ENCODE data around the gene PHOX2B.
"Not testable (repeated sequence)": the region's sequence is repeated elsewhere in the genome, so short reads cannot be mapped to it uniquely, and the experiment has no call there.

The PHOX2B gene

DNA sequence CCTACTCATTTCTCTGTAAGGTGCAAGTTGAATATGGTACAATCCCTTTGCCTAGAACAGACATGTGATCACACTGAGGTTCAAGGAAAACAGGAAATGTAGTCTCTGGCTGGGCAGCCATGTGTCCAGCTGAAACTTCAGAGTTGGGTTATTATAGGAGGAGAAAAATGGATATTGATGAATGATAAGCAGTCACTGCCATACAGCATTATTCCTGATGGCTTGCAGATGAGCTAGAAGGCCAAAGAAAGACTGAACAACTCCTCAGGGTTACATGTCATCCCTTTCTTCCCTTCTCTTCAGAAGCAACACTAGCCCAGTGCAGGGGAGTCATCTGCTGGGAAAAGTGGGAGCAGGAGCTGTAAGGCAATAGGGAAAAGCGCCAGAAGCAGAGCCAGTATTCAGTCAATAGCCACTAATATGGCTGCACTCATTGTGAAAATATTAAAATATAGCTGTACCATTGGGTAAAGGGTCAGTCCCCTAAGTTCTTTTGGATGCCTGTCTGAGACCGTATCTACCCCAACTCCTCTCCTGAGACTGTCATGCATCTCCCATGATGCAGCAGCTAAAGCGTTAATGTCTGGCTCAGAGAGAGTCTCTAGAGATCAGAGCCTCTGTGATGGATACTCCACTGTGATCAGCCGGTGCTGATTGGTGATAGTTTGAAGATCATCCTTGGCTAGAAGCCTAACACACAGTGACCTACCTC, 20.5 kb downstream of the PHOX2B start:
- Histone ChIP-seq H3K4me3 (ENCODE audit: low read length in 2 of 2) (no peak overlapping the region), H3K27me3 (ENCODE audit: control insufficient read depth in 1 of 2, insufficient read depth in 2 of 2, low read length in 2 of 2) (peaks cover 0 to 3% of the 10 kb centered on the region in 2 donors), H3K36me3 (ENCODE audit: control insufficient read depth in 2 of 2, insufficient read depth in 2 of 2, low read length in 2 of 2) (no peaks in the 10 kb centered on the region), H3K4me1 (ENCODE audit: control insufficient read depth, insufficient read depth, low read length) (no peaks in the 10 kb centered on the region), H3K9ac (ENCODE audit: low read length in 2 of 2) (no peak overlapping the region), H3K27ac (ENCODE audit: low read length) (no peak overlapping the region), H3K9me3 (ENCODE audit: control insufficient read depth in 2 of 2, low read length in 2 of 2) (peaks cover 0 to 4% of the 10 kb centered on the region in 2 donors)

DNA sequence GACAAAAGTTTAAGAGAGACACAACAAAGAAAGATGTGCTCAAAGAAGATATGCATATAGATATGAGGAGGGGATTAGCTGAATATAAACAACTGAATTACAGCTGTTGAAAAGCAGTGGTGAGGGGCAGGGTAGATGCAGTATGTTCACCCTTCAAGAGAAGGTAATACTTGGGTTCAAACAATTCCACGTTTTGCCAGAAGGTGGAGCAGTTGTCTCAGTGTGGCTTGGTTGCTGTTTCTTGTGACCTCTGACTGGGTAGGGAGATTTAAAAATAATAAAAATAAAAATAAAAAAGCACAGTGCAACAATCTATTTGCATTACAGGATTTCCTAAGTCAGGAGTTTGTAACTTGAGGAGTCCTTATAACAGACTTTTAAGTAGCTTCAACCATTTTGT, 23.3 kb downstream of the PHOX2B start:
- no peak overlapping the region for H3K9ac ChIP-seq (ENCODE audit: low read length in 2 of 2)
- no peak overlapping the region for H3K4me3 ChIP-seq (ENCODE audit: low read length in 2 of 2)
- no peak overlapping the region for H3K27ac ChIP-seq (ENCODE audit: low read length)
- no peaks in the 10 kb centered on the region for H3K4me1 ChIP-seq (ENCODE audit: control insufficient read depth, insufficient read depth, low read length)
- H3K36me3 ChIP-seq (ENCODE audit: control insufficient read depth in 2 of 2, insufficient read depth in 2 of 2, low read length in 2 of 2): no peaks in the 10 kb centered on the region
- H3K9me3 ChIP-seq (ENCODE audit: control insufficient read depth in 2 of 2, low read length in 2 of 2): peaks cover 0 to 4% of the 10 kb centered on the region in 2 donors
- H3K27me3 ChIP-seq (ENCODE audit: control insufficient read depth in 1 of 2, insufficient read depth in 2 of 2, low read length in 2 of 2): peaks cover 0 to 2% of the 10 kb centered on the region in 2 donors

DNA sequence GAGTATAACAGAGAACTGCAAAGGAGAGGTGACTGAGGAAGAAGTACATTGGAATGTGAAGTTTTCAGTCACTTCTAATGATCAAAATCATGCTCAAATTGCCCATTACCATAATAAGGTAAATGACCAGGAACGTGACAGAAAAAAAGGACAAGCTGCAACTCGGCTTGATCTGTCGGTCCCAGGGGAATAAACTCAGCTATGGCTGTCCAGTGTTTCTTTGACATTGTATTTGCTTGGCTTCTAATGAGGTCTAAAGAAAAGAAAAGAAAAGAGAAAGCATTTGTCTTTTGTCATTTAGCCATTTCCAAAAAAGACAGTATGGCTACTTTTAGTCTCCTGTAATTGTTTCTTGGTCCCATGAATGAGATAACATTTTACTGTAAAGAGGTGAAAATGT, 25.2 kb downstream of the PHOX2B start:
- Histone ChIP-seq H3K9me3 (ENCODE audit: control insufficient read depth in 2 of 2, low read length in 2 of 2) (peaks cover 0 to 4% of the 10 kb centered on the region in 2 donors), H3K27ac (ENCODE audit: low read length) (no peak overlapping the region), H3K4me1 (ENCODE audit: control insufficient read depth, insufficient read depth, low read length) (no peaks in the 10 kb centered on the region), H3K27me3 (ENCODE audit: control insufficient read depth in 1 of 2, insufficient read depth in 2 of 2, low read length in 2 of 2) (peaks cover 0 to 2% of the 10 kb centered on the region in 2 donors), H3K9ac (ENCODE audit: low read length in 2 of 2) (no peak overlapping the region), H3K4me3 (ENCODE audit: low read length in 2 of 2) (no peak overlapping the region), H3K36me3 (ENCODE audit: control insufficient read depth in 2 of 2, insufficient read depth in 2 of 2, low read length in 2 of 2) (no peaks in the 10 kb centered on the region)

DNA sequence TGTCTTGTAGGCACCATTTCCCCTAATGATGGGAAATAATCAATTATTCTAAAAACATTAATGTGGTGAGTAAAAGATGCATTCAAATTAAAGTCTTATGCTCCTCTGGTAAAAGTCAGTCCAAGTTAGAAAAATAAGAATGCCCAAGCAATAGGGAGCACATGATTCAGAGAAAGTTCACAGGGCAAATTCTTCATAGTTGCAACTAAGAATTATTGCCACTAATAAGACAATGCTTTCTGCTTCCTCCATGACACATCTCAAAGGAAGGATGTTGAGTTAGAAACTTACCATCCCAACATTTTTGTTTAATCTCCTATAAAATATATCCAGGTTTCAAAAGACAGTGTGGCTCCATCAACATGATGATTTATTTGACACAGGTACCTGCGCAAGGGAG, 26.3 kb downstream of the PHOX2B start:
- H3K4me3 ChIP-seq (ENCODE audit: low read length in 2 of 2): no peak overlapping the region

DNA sequence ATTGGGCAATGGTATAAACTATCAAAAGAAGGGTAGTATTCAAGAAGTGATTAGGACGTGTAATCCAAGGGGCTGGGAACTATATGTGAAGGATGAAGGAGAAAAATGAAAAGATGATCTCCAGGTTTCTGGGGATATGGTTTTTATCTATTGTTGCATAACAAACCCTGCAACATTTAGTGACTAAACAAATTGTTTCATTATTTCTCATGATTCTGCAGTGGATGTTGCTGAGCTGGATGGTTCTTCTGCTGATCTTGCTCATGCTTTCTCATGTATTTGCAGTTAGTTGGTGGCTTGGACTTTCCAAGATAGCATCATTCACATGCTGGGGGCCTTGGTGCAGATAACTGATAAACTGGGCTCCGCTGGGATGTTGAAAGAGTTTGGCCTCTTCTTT, 29.1 kb downstream of the PHOX2B start:
- Histone ChIP-seq H3K27ac (ENCODE audit: low read length) (no peak overlapping the region), H3K4me1 (ENCODE audit: control insufficient read depth, insufficient read depth, low read length) (no peaks in the 10 kb centered on the region), H3K9ac (ENCODE audit: low read length in 2 of 2) (no peak overlapping the region), H3K9me3 (ENCODE audit: control insufficient read depth in 2 of 2, low read length in 2 of 2) (no peaks in the 10 kb centered on the region), H3K27me3 (ENCODE audit: control insufficient read depth in 1 of 2, insufficient read depth in 2 of 2, low read length in 2 of 2) (peaks cover 0 to 2% of the 10 kb centered on the region in 2 donors), H3K36me3 (ENCODE audit: control insufficient read depth in 2 of 2, insufficient read depth in 2 of 2, low read length in 2 of 2) (no peaks in the 10 kb centered on the region), H3K4me3 (ENCODE audit: low read length in 2 of 2) (no peak overlapping the region)

More for the DNA sequence above, 26.3 kb downstream of the PHOX2B start:
- Histone ChIP-seq H3K27ac (ENCODE audit: low read length) (no peak overlapping the region), H3K4me1 (ENCODE audit: control insufficient read depth, insufficient read depth, low read length) (no peaks in the 10 kb centered on the region), H3K36me3 (ENCODE audit: control insufficient read depth in 2 of 2, insufficient read depth in 2 of 2, low read length in 2 of 2) (no peaks in the 10 kb centered on the region), H3K27me3 (ENCODE audit: control insufficient read depth in 1 of 2, insufficient read depth in 2 of 2, low read length in 2 of 2) (peaks cover 0 to 2% of the 10 kb centered on the region in 2 donors), H3K9ac (ENCODE audit: low read length in 2 of 2) (no peak overlapping the region), H3K9me3 (ENCODE audit: control insufficient read depth in 2 of 2, low read length in 2 of 2) (peaks cover 0 to 4% of the 10 kb centered on the region in 2 donors)

DNA sequence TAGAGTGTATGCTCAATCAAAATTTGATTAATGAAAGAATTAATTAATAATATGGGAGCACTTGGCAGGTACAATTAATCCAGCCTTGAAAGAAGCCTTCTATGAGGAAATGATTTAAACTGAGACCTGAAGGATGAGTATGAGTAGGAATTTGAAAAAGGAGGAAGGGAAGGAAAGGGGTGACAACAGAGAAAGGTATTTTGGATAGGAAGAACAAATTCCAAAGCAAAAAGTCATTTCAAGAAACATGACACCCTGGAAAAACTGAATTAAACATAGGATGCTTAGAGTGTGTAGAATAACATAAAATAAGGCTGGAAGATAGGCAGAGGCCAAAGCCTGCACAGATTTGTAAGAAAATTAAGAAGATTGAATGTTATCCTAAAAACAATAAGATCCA, 29.6 kb downstream of the PHOX2B start:
- H3K9ac ChIP-seq (ENCODE audit: low read length in 2 of 2): no peak overlapping the region
- H3K4me3 ChIP-seq (ENCODE audit: low read length in 2 of 2): no peak overlapping the region
- peaks cover 0 to 2% of the 10 kb centered on the region in 2 donors for H3K27me3 ChIP-seq (ENCODE audit: control insufficient read depth in 1 of 2, insufficient read depth in 2 of 2, low read length in 2 of 2)
- no peaks in the 10 kb centered on the region for H3K36me3 ChIP-seq (ENCODE audit: control insufficient read depth in 2 of 2, insufficient read depth in 2 of 2, low read length in 2 of 2)
- no peak overlapping the region for H3K27ac ChIP-seq (ENCODE audit: low read length)
- no peaks in the 10 kb centered on the region for H3K4me1 ChIP-seq (ENCODE audit: control insufficient read depth, insufficient read depth, low read length)
- H3K9me3 ChIP-seq (ENCODE audit: control insufficient read depth in 2 of 2, low read length in 2 of 2): no peaks in the 10 kb centered on the region

DNA sequence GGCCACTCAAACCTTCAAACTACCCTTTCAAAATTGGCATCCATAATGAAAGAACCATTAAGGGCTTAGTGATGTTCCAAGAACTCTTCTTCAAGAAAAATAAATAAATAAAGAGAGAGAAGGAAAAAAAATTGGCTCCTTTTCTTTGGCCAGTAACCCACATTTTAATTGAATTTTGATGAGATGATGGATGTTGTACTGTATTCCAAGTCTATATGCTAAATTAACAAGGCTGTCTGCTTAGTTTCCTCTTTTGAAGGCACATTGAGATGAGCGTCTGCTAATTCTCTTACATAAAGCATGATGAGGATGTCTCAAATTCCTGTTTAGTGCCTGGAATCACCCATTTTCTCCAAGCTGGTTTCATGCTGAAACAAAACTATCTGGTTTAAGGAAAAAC, 33.4 kb downstream of the PHOX2B start:
- H3K4me1 ChIP-seq (ENCODE audit: control insufficient read depth, insufficient read depth, low read length): no peaks in the 10 kb centered on the region
- no peaks in the 10 kb centered on the region for H3K9me3 ChIP-seq (ENCODE audit: control insufficient read depth in 2 of 2, low read length in 2 of 2)
- H3K27me3 ChIP-seq (ENCODE audit: control insufficient read depth in 1 of 2, insufficient read depth in 2 of 2, low read length in 2 of 2): no peaks in the 10 kb centered on the region
- H3K9ac ChIP-seq (ENCODE audit: low read length in 2 of 2): no peak overlapping the region
- no peak overlapping the region for H3K4me3 ChIP-seq (ENCODE audit: low read length in 2 of 2)
- no peaks in the 10 kb centered on the region for H3K36me3 ChIP-seq (ENCODE audit: control insufficient read depth in 2 of 2, insufficient read depth in 2 of 2, low read length in 2 of 2)
- no peak overlapping the region for H3K27ac ChIP-seq (ENCODE audit: low read length)

DNA sequence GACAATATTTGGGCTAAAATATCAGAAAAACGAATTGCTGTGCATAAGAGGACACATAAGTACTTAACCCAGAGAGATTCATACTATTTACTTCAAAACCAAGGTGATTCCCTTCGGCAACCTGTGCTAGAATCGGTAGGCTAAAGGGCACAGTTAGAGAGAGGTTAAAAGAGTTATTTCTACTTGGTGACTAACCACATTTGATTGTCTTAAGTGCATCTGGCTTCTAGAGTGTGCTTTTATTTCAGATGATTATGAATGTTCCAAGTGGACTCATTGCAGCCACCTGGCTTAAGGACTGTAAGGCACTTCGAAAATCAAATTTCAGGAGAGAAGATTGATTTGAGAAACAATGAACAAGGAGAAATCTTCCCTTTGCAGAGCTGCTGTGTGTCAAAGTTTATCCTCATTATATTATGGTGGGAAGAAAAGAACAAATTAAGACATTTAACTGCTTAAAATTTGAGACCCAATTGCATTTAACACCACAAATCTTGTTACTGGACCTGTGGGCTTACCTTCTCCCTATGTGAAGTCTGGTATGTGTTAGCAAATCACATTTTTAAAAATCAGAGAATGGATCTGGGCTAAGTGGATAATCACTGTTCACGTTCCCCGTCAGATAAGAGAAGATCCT, 34.0 kb downstream of the PHOX2B start:
- no peaks in the 10 kb centered on the region for H3K36me3 ChIP-seq (ENCODE audit: control insufficient read depth in 2 of 2, insufficient read depth in 2 of 2, low read length in 2 of 2)
- no peak overlapping the region for H3K9ac ChIP-seq (ENCODE audit: low read length in 2 of 2)
- no peak overlapping the region for H3K4me3 ChIP-seq (ENCODE audit: low read length in 2 of 2)
- no peaks in the 10 kb centered on the region for H3K9me3 ChIP-seq (ENCODE audit: control insufficient read depth in 2 of 2, low read length in 2 of 2)
- H3K4me1 ChIP-seq (ENCODE audit: control insufficient read depth, insufficient read depth, low read length): no peaks in the 10 kb centered on the region
- no peaks in the 10 kb centered on the region for H3K27me3 ChIP-seq (ENCODE audit: control insufficient read depth in 1 of 2, insufficient read depth in 2 of 2, low read length in 2 of 2)
- H3K27ac ChIP-seq (ENCODE audit: low read length): no peak overlapping the region

DNA sequence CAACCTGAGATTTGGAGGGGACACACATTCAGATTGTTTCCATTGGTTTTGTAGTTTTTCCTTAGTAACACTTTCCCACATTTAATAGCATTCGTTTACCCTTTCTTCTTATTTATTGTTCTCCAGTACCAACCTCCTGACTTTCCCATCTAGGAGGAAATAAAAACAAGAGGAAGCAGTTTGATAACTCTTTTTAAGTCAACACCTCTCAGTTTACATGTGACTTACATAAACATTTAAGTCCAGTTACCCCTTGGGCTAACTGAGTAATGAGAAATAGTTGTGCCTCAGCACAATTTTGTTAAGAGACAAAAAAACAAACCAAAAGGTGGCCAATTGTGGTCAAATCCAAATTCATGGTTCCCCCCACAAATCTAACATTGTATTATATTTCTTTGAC, 34.8 kb downstream of the PHOX2B start:
- Histone ChIP-seq H3K9ac (ENCODE audit: low read length in 2 of 2) (no peak overlapping the region), H3K36me3 (ENCODE audit: control insufficient read depth in 2 of 2, insufficient read depth in 2 of 2, low read length in 2 of 2) (no peaks in the 10 kb centered on the region), H3K27ac (ENCODE audit: low read length) (no peak overlapping the region), H3K4me3 (ENCODE audit: low read length in 2 of 2) (no peak overlapping the region), H3K4me1 (ENCODE audit: control insufficient read depth, insufficient read depth, low read length) (no peaks in the 10 kb centered on the region), H3K9me3 (ENCODE audit: control insufficient read depth in 2 of 2, low read length in 2 of 2) (no peaks in the 10 kb centered on the region), H3K27me3 (ENCODE audit: control insufficient read depth in 1 of 2, insufficient read depth in 2 of 2, low read length in 2 of 2) (no peaks in the 10 kb centered on the region)

DNA sequence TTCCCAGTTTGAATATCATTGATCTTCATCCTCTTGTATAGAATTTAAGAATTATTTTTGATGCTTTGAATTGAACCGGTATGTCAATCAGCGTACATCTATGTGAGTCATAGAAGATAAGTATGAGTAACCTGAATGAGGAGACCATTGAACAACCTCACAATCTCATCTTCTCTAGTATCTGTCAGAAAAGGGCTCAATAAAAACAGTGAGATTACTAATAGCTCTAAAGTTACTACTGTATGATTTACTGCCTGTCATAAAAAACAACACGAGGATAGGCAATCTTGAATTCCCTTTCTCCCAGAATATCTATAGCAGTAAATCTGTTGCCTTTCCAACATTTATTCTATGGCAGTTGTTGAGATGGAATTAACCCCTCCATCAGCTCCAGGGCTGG, 36.1 kb downstream of the PHOX2B start:
- Histone ChIP-seq H3K36me3 (ENCODE audit: control insufficient read depth in 2 of 2, insufficient read depth in 2 of 2, low read length in 2 of 2) (no peaks in the 10 kb centered on the region), H3K27ac (ENCODE audit: low read length) (no peak overlapping the region), H3K27me3 (ENCODE audit: control insufficient read depth in 1 of 2, insufficient read depth in 2 of 2, low read length in 2 of 2) (no peaks in the 10 kb centered on the region), H3K9ac (ENCODE audit: low read length in 2 of 2) (no peak overlapping the region), H3K9me3 (ENCODE audit: control insufficient read depth in 2 of 2, low read length in 2 of 2) (no peaks in the 10 kb centered on the region), H3K4me3 (ENCODE audit: low read length in 2 of 2) (no peak overlapping the region), H3K4me1 (ENCODE audit: control insufficient read depth, insufficient read depth, low read length) (no peaks in the 10 kb centered on the region)

DNA sequence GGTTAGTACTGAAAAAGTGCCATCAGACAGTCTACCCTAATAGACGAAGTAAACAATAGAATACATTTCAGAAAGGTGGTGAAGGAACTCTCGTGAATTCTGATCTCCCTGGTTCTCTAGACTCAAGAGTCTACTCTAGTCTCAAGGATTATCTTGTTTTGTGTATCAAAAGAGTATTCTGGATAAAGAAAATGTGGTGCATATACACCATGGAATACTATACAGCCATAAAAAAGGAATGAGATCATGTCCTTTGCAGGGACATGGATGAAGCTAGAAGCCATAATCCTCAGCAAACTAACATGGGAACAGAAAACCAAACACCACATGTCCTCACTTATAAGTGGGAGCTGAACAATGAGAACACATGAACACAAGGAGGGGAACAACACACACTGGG, 36.9 kb downstream of the PHOX2B start:
- H3K36me3 ChIP-seq (ENCODE audit: control insufficient read depth in 2 of 2, insufficient read depth in 2 of 2, low read length in 2 of 2); H3K4me1 ChIP-seq (ENCODE audit: control insufficient read depth, insufficient read depth, low read length); H3K27ac ChIP-seq (ENCODE audit: low read length); H3K9me3 ChIP-seq (ENCODE audit: control insufficient read depth in 2 of 2, low read length in 2 of 2); H3K9ac ChIP-seq (ENCODE audit: low read length in 2 of 2); H3K27me3 ChIP-seq (ENCODE audit: control insufficient read depth in 1 of 2, insufficient read depth in 2 of 2, low read length in 2 of 2); H3K4me3 ChIP-seq (ENCODE audit: low read length in 2 of 2): not testable (repeated sequence)

Measured in stomach smooth muscle (tissue), 2 donors.